ENCODE data around the gene JMJD7. TPM values are rescaled to one million over a fixed set of nuclear protein-coding genes. Genes with fewer than 3 reads are reported as not detected.
A peak's percentile ranks its signal among the peaks of the same experiment; 100 is the strongest.

JMJD7 gene
- total RNA-seq, 1 donor = 1.4 TPM

GRCh38 chr15:41880156-41880877, 52.4 kb downstream of the JMJD7 start:
- no peak overlapping the region for H3K4me3 ChIP-seq (ENCODE audit: insufficient read depth, low read length)
- H3K9me3 ChIP-seq (ENCODE audit: low read depth, low read length) = no peaks in the 10 kb centered on the region
- H3K27me3 ChIP-seq (ENCODE audit: insufficient read depth, low read length) = peaks cover 9% of the 10 kb centered on the region
- H3K79me2 ChIP-seq (ENCODE audit: insufficient read depth, low read length) = no peaks in the 10 kb centered on the region
- no peaks in the 10 kb centered on the region for H3K36me3 ChIP-seq (ENCODE audit: insufficient read depth, low read length)
- H4K20me1 ChIP-seq (ENCODE audit: insufficient read depth, low read length) = no peaks in the 10 kb centered on the region
- TF ChIP-seq CTCF (IDR thresholded peaks at IDR 0.05; ENCODE audit: extremely low read depth, low read depth, low read length) = no peak
- H2AFZ ChIP-seq (ENCODE audit: low read length) = no peak overlapping the region
- H3K4me2 ChIP-seq (ENCODE audit: insufficient read depth, low read length) = no peak overlapping the region
- H3K27ac ChIP-seq (ENCODE audit: low read depth, low read length) = no peak overlapping the region
- no peaks in the 10 kb centered on the region for H3K4me1 ChIP-seq (ENCODE audit: insufficient read depth, low read length)
- no peak for DNase-seq (ENCODE audit: insufficient read length, low spot score, missing footprints)

- TF ChIP-seq CTCF (IDR thresholded peaks at IDR 0.05; ENCODE audit: extremely low read depth, low read depth, low read length) = no peak
- no peak overlapping the region for H3K4me3 ChIP-seq (ENCODE audit: insufficient read depth, low read length)
These were observed 53.2 kb downstream of the JMJD7 start for GRCh38 chr15:41881086-41881485.

GRCh38 chr15:41881550-41881919, 53.6 kb downstream of the JMJD7 start:
- Histone ChIP-seq H3K4me2 (ENCODE audit: insufficient read depth, low read length) (peak overlapping the region; percentile 61), H3K9me3 (ENCODE audit: low read depth, low read length) (no peaks in the 10 kb centered on the region), H3K4me3 (ENCODE audit: insufficient read depth, low read length) (peak overlapping the region; percentile 22), H4K20me1 (ENCODE audit: insufficient read depth, low read length) (no peaks in the 10 kb centered on the region), H2AFZ (ENCODE audit: low read length) (peak overlapping the region; percentile 74), H3K27me3 (ENCODE audit: insufficient read depth, low read length) (peaks cover 9% of the 10 kb centered on the region), H3K36me3 (ENCODE audit: insufficient read depth, low read length) (no peaks in the 10 kb centered on the region), H3K4me1 (ENCODE audit: insufficient read depth, low read length) (no peaks in the 10 kb centered on the region), H3K79me2 (ENCODE audit: insufficient read depth, low read length) (no peaks in the 10 kb centered on the region), H3K27ac (ENCODE audit: low read depth, low read length) (no peak overlapping the region)
- no peak for TF ChIP-seq CTCF (IDR thresholded peaks at IDR 0.05; ENCODE audit: extremely low read depth, low read depth, low read length)
- no peak for DNase-seq (ENCODE audit: insufficient read length, low spot score, missing footprints)

More at GRCh38 chr15:41881086-41881485, 53.2 kb downstream of the JMJD7 start:
- H3K4me1 ChIP-seq (ENCODE audit: insufficient read depth, low read length) = no peaks in the 10 kb centered on the region
- no peaks in the 10 kb centered on the region for H3K9me3 ChIP-seq (ENCODE audit: low read depth, low read length)
- H4K20me1 ChIP-seq (ENCODE audit: insufficient read depth, low read length) = no peaks in the 10 kb centered on the region
- no peak overlapping the region for H3K4me2 ChIP-seq (ENCODE audit: insufficient read depth, low read length)
- H3K27ac ChIP-seq (ENCODE audit: low read depth, low read length) = no peak overlapping the region
- DNase-seq (ENCODE audit: insufficient read length, low spot score, missing footprints) = no peak
- H3K79me2 ChIP-seq (ENCODE audit: insufficient read depth, low read length) = no peaks in the 10 kb centered on the region
- H2AFZ ChIP-seq (ENCODE audit: low read length) = peak overlapping the region; percentile 74
- H3K36me3 ChIP-seq (ENCODE audit: insufficient read depth, low read length) = no peaks in the 10 kb centered on the region
- peaks cover 9% of the 10 kb centered on the region for H3K27me3 ChIP-seq (ENCODE audit: insufficient read depth, low read length)

- Histone ChIP-seq H3K4me1 (ENCODE audit: insufficient read depth, low read length) (no peaks in the 10 kb centered on the region), H3K27me3 (ENCODE audit: insufficient read depth, low read length) (peaks cover 9% of the 10 kb centered on the region), H3K9me3 (ENCODE audit: low read depth, low read length) (no peaks in the 10 kb centered on the region), H3K79me2 (ENCODE audit: insufficient read depth, low read length) (no peaks in the 10 kb centered on the region), H4K20me1 (ENCODE audit: insufficient read depth, low read length) (no peaks in the 10 kb centered on the region), H2AFZ (ENCODE audit: low read length) (peak overlapping the region; percentile 74), H3K36me3 (ENCODE audit: insufficient read depth, low read length) (no peaks in the 10 kb centered on the region), H3K4me3 (ENCODE audit: insufficient read depth, low read length) (peak overlapping the region; percentile 22), H3K27ac (ENCODE audit: low read depth, low read length) (no peak overlapping the region), H3K4me2 (ENCODE audit: insufficient read depth, low read length) (peak overlapping the region; percentile 61)
- no peak for DNase-seq (ENCODE audit: insufficient read length, low spot score, missing footprints)
- no peak for TF ChIP-seq CTCF (IDR thresholded peaks at IDR 0.05; ENCODE audit: extremely low read depth, low read depth, low read length)
These were observed 54.2 kb downstream of the JMJD7 start for GRCh38 chr15:41881920-41882688.

Measured in osteoblast (primary cell).